Raji (cell line): ENCODE data around the gene MTARC2.

Experiments
- POLR2A ChIP-seq: IDR thresholded peaks from 2 replicates; pipeline ENCODE4 v1.6.1; 2011; ENCODE audit warnings: low read depth, low read length, control low read depth; ENCODE audit not compliant: insufficient read depth

The MTARC2 gene

DNA sequence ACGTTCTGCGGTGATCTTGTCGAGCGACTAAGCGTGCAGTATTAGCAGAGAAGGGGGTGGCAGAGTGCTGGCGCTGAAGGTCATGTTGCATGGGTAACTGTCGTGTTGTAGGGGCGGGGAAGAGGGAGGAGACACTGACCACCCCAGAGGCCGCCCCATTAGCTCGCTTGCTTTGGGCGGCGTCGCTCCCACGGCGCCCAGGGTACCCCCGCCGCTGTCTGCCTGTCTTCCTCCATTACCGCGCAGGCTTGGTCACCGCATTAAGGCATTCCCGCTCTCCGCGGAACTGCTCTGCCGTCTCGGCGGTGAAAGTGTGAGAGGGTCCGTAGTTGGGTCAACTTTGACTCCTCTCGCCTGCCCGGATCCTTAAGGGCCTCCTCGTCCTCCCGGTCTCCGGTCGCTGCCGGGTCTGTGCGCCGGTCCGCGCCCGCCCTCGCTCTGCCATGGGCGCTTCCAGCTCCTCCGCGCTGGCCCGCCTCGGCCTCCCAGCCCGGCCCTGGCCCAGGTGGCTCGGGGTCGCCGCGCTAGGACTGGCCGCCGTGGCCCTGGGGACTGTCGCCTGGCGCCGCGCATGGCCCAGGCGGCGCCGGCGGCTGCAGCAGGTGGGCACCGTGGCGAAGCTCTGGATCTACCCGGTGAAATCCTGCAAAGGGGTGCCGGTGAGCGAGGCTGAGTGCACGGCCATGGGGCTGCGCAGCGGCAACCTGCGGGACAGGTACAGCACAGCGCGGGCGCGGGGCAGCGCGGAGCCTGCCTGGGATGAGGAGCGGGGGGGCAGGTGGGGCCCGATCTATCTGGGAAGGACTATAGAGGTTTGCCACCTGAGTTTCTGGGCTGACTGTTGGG lies at the start of gene MTARC2:
Gene MTARC2, plus strand, starts transcription at position 234 of the 846 bp plus-strand sequence. Its CDS starts 210 bp downstream, at position 444.
- no peak for TF ChIP-seq POLR2A

DNA sequence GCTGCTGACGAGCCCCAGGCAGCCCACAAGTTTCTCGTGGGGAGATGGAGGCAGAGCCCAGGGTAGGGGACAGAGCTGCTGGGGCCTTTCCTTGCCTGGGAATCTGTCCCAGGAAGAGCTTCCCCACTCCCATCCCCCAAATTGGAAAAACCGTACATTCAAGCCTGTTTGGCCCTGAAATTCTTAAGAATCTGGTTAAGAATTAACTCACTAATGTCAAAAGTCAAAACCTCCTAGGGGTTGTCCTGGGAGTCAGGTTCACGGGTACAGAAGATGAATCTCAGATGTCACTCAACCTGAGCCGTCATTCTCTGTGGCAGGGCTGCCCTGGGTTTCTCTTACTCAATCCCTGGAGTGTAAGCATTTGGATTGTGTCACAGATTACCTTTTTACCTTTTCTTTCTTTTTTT lies 49.5 kb upstream of the MTARC2 start:
- no peak for TF ChIP-seq POLR2A

DNA sequence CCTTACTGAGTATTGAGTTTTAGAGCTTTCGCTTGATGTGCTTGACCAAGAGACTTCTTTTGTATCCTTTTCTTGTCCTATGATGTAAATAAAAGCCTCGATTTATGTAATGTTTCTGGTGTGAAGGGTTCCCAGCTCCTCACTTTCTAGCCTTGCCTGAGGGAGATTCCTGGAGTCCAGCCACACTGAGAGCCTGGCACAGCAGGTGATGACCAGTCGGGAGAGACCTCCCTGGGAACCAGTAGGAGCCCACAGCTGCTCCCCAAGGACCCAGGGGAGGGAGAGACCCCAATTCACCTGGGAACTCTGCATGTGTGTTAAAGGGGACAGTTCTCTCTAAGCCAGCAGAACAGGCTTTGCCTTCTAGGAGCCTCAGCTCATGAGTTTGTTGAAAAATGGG lies 49.1 kb upstream of the MTARC2 start:
- TF ChIP-seq POLR2A, result no peak

DNA sequence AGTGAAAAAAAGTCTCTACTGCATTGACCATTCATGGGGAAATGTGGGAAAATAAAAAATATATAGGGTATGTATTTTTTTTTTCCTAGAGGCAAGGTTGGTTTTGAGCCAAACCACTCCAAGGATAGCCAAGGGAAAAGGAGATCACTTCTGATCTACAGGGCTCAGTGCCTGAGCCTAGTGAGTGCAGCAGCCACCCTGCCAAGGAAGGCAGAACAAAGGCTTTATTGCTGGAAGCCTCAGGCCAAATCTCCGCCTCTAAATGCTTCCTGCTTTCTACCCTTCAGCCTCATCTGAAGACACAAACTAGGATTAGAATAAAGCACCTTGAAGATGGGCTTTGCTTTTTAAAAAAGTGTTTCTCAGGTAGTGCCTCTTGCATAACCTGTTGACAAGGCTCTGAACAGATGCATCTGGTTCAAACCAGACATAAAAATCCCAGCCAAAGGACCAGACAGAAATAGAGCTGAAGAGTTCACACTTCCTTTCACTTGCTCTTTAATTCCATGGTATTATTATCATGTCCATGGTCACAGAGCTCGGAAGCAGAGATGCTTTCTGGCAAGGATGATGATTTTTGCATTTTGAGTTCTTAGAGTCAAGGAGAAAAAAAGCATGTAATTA lies 47.5 kb upstream of the MTARC2 start:
- no peak for TF ChIP-seq POLR2A

DNA sequence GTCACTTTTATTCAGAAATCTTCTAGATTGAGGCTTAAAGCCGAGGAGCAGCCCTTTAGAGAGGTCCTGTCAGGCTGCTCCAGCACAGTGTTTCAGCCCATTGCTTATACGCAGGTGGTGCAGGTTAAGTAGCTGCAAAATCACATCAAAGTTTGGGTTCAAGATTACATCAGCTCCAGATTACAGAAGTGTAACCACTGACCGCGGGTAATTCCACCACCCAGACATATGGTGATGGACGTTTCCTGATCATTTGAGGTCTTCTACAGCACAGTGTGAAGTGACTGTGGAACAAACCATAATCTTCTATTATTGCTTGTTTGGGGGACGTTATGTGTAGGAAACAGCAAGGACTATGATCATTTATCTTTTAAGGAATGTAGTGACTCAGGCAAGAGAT lies 46.1 kb upstream of the MTARC2 start:
- no peak for TF ChIP-seq POLR2A

DNA sequence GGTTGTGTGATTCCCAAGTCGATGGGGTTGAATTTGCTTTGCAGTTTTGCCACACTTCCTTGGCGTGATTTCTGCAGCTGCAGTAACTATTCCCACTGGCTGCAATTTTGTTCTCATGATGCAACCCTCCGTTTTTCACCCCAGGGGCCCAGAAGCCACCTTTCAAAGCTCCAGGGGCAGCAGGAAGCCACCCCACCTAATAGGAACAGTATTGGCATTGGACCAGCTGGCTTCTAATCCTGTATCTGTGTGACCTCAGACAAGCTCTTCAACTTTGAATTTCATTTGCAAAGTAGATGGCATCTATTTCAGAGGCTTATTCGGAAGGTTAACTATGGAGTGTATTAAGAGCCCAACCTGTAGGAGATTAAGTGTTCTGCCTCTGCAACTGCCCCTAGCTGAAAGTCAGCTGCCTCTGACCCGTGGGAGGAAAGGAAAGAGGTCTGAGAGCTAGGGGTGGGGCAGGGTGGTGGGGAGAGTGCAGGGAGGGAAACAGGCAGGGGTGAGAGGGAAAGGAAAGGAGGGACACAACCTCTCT lies 45.3 kb upstream of the MTARC2 start:
- no peak for TF ChIP-seq POLR2A

DNA sequence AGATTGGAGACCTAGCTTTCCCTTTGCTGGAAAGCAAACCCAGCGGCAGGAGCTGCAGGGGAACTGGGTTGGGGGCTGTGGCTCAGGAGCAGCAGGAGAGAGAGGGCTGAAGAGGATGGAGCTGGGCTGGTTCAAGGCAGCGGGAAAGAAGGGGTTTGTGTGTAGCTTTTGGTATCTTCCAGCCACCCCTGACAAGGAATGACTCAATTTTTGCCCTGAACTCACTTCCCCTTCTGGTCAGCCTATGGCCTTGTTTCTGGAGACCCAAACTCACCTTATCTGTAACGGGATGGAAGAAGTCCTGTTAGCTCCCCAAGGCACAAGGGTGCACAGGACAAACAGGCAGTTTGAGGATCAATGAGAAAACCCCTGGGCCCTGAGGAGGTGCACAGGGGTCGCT lies 44.8 kb upstream of the MTARC2 start:
- no peak for TF ChIP-seq POLR2A

DNA sequence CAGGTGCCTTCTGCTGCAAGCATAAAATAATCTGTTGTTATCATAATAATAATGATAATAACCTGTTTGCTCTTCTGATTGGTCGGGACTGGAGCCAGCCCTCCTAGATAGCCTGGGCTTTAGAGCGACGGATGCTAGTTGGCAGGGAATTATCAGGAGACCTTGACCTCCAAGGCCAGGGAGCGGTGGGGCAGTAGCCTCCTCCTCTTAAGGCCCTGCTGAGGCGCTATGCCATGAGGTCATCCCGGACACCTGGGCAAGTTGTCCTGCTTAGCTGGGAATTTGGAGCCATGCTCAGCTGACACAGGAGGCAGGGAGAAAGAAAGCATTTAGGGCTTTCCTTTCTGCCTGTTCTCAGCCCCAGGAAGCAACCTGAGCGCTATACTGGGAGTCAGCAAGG lies 42.3 kb upstream of the MTARC2 start:
- no peak for TF ChIP-seq POLR2A

DNA sequence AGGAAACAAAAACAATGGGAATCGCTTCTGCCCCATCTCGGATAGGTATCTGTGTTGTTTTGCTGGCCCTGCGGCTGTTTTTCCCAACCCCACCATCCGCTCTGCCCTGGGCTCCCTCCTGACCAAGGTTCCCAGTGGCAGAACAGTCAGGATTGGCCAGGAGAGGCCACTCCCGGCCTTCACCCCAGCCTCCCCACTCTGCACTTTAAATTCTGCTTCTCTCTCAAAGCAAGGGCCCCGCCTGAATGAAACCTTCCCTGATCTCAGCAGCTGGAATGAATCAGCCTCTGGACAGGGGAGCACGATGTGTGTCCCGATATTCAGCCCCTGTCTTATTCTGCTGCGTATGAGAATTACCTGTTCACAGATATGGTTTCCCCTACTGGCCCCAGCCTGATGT lies 41.6 kb upstream of the MTARC2 start:
- no peak for TF ChIP-seq POLR2A

DNA sequence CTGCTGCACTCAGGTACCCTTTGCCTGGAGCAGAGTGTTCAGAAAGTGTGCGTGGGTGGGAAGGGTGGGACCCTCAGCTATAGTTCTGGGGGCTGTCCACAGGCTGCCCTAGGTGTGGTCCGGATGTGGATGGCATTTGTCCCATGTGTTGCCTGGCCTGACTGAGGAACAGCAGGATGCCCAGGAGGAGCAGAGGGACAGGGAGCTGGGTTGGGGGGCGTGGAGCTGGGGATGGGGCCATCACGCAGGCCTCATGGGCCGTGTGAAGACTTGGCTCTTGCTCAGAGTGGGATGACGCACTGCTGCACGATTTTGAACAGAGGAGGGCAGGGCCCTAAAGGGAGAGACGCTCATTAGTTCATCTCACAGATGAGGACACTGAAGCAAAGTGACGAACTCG lies 41.0 kb upstream of the MTARC2 start:
- TF ChIP-seq POLR2A, result no peak

DNA sequence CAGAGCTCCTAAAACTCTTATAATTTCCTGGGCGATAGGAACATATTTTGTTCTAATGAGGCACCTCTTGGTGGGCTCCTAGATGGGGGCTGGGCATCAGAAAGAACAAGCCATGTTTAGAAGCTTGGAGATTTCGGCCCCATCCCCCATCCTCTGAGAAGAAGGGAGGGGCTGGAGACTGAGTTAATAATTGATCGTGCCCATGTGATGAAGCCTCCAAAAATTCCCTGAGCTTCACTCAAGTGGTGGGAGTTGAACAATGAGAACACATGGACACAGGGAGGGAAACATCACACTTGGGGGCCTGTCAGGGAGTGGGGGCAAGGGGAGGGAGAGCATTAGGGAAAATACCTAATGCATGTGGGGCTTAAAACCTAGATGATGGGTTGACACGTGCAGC lies 39.9 kb upstream of the MTARC2 start:
- TF ChIP-seq POLR2A, result no peak

DNA sequence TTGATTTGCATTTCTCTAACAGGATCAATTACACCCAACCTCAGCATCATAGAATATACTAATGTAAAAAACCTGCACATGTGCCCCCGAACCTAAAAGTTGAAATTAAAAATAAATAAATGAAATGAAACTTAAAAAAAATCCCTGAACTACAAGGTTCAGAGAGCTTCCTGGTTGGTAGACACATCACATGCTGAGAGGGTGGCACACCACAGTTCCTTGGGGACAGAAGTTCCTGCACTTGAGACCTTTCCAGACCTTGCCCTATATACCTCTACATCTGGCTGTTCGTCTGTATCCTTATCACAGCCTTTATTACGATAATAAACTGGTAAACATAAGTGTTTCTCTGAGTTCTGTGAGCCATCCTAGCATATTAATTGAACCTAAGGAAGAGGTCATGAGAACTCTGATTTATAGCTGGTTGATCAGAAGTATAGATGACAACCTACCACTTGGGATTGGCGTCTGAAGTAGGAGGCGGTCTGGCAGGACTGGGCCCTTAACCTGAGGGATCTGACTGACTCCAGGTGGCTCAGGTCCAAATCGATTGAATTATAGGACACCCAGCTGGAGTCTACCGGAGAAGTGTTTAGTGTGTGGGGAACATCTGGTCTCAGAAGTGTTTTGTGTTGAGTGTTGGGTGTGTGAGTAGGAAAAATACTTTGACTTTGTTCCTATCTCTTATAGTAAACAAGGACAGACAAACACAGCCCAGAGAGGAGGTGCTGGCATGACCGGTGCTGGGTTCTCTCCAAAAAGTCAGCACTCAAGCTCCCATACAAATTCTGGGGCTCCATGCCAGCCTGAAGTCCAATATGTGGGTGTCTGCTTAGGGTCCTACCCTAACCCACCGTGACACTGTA lies 39.0 kb upstream of the MTARC2 start:
- no peak for TF ChIP-seq POLR2A

DNA sequence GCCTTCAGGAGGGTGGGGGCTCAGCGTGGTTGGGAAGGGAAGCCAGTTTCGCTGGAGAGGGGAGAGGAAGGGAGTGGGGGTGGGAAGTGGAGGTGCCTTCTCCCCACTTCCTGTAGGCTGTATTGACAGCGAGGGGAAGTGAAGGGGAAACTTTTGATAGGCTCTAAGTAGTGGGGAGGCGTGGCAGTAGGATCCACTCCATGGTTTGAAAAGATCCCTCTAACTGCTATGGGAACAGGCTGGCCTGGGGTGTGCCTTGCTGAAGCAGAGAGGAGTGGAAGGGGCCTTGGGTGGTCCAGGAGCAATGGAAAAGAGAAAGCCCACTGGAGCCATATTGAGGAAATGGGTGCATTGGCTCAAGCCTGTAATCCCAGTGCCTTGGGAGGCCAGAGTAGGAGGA lies 37.8 kb upstream of the MTARC2 start:
- no peak for TF ChIP-seq POLR2A

DNA sequence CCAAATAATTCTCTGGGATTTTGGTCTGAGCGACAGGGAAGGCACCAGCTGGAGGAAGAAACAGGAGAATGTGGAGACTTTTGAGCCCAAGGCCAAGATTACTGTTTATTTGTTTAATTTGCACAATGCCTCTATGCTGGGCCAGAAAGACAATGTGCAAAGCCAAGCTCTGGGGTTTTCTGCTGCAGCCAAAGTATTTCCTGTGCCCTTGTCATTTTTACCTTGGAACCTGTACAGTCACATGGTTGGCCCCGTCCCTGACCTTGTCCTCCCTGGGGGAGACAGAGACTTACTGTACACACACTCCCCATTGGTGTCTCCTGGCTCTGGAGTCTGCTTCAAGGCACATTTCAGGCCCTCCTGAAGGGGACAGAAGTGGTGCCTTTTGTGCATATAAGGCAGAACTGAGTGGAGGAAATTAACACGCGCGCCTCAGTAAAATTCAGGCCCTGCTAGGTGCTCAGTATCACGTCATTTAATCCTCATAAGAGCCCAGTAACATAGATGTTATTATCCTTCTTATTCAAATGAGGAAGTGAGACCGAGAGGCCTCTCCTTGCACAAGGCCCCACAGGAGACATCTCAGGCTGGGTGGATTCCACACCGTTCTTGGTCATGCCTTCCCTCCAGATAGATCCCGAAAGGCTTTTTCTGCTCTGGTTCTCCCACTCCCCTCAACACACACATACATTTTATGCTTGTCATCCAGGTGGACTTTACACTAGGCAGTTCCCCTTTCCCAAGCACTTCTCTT lies 36.9 kb upstream of the MTARC2 start:
- no peak for TF ChIP-seq POLR2A
